HG03442 (cell line): ENCODE results near the gene CDC40.
"Not testable (repeated sequence)": the region's sequence is repeated elsewhere in the genome, so short reads cannot be mapped to it uniquely, and the experiment has no call there.

Experiments
- ATAC-seq: cut with Tn5 transposase; IDR thresholded peaks from one replicate; pipeline ENCODE4 v1.9.1; 2021; ENCODE audit warnings: mild to moderate bottlenecking, moderate library complexity; ENCODE audit not compliant: unreplicated experiment

CDC40 gene

GRCh38 chr6:110266996-110267395 lies 86.8 kb downstream of the CDC40 start:
- no peak for ATAC-seq

GRCh38 chr6:110269623-110270022 lies 89.4 kb downstream of the CDC40 start:
- no peak for ATAC-seq

GRCh38 chr6:110270165-110270564 lies 89.9 kb downstream of the CDC40 start:
- no peak for ATAC-seq

GRCh38 chr6:110271732-110272022 lies 91.5 kb downstream of the CDC40 start:
- ATAC-seq = no peak

- not testable (repeated sequence) for ATAC-seq
Observed at GRCh38 chr6:110272781-110273180, 92.6 kb downstream of the CDC40 start.

GRCh38 chr6:110277100-110277665 lies 97.0 kb downstream of the CDC40 start:
- ATAC-seq = no peak
